GM18526 (cell line): ENCODE measurements around the gene TRIO.

Source experiments
- POLR2A ChIP-seq: IDR thresholded peaks from 3 replicates; pipeline ENCODE4 v1.6.1; 2011; ENCODE audit not compliant: insufficient read length; ENCODE audit errors: extremely low read depth

Gene TRIO

GRCh38 chr5:14298126-14298847 lies 155.1 kb downstream of the TRIO start:
- TF ChIP-seq POLR2A, result no peak

- no peak for TF ChIP-seq POLR2A
These were observed 156.5 kb downstream of the TRIO start for GRCh38 chr5:14299666-14300065.

GRCh38 chr5:14301186-14301585 lies 158.0 kb downstream of the TRIO start:
- no peak for TF ChIP-seq POLR2A

GRCh38 chr5:14302330-14302729 lies 159.2 kb downstream of the TRIO start:
- no peak for TF ChIP-seq POLR2A

- no peak for TF ChIP-seq POLR2A
These were observed 161.9 kb downstream of the TRIO start for GRCh38 chr5:14305045-14305444.

GRCh38 chr5:14306329-14306815 lies 163.2 kb downstream of the TRIO start:
- TF ChIP-seq POLR2A, result no peak

GRCh38 chr5:14308384-14309154 lies 165.4 kb downstream of the TRIO start:
- no peak for TF ChIP-seq POLR2A

- no peak for TF ChIP-seq POLR2A
These were observed 166.1 kb downstream of the TRIO start for GRCh38 chr5:14309199-14309598.

GRCh38 chr5:14309878-14310531 lies 166.9 kb downstream of the TRIO start:
- TF ChIP-seq POLR2A, result no peak

GRCh38 chr5:14310901-14311300 lies 167.8 kb downstream of the TRIO start:
- TF ChIP-seq POLR2A, result no peak

- no peak for TF ChIP-seq POLR2A
These were observed 171.0 kb downstream of the TRIO start for GRCh38 chr5:14313986-14314690.

GRCh38 chr5:14316471-14316870 lies 173.3 kb downstream of the TRIO start:
- TF ChIP-seq POLR2A, result no peak

GRCh38 chr5:14319102-14319501 lies 176.0 kb downstream of the TRIO start:
- no peak for TF ChIP-seq POLR2A

- TF ChIP-seq POLR2A, result no peak
These were observed 178.8 kb downstream of the TRIO start for GRCh38 chr5:14321936-14322335.
